Urothelium cell line (cell line): ENCODE data around the gene FBF1.
"Not testable (repeated sequence)": the region's sequence is repeated elsewhere in the genome, so short reads cannot be mapped to it uniquely, and the experiment has no call there.

Source experiments
- DNase-seq: peaks from one replicate; pipeline ENCODE4 v3.0.0; 2011; ENCODE audit warnings: low spot score, mixed read lengths
- FAIRE-seq: peaks from 2 replicates; lab custom pipeline; 2011; peaks lifted over from hg19 to GRCh38; lab: Jason Lieb, UNC

Gene FBF1

DNA sequence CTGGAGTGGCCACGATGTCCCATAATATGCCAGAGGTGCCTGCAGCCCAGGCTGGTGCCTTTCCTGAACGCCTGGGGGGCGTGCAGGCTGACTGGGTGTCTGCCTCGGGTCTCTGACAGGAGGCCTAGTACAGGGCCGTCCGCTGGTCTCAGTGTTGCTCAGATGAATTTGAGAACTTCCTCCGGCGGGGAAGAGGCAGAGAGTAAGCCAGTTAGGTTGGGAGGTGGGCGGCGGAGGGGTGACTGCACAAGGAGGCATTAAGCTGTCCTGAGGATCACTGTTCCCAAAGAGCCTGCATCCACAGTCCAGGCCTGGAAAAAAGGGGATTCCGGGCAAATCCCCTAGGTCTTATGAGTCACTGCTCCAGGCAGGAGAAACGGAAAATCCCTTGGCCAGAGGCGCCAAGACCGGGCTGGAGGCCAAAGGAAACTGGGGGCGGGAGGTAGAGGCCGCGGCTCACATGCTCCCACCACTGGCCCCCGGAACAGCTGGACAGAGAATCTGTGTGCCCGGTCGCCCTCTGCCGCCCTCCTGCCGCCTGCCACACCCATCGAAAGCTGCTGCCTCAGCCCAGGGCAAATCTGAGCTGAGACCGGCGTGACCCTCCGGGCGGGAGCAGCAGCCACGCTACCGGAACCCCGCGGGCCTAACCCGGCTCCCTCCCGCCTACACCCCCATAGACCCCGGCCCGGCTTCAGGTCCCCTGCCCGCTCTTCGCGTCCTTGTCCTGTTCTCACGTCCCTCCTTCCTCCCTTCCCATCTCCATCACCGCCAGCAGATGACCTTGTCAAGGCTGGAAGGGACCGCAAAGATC is 63.7 kb downstream of the FBF1 start:
- no peak for FAIRE-seq

DNA sequence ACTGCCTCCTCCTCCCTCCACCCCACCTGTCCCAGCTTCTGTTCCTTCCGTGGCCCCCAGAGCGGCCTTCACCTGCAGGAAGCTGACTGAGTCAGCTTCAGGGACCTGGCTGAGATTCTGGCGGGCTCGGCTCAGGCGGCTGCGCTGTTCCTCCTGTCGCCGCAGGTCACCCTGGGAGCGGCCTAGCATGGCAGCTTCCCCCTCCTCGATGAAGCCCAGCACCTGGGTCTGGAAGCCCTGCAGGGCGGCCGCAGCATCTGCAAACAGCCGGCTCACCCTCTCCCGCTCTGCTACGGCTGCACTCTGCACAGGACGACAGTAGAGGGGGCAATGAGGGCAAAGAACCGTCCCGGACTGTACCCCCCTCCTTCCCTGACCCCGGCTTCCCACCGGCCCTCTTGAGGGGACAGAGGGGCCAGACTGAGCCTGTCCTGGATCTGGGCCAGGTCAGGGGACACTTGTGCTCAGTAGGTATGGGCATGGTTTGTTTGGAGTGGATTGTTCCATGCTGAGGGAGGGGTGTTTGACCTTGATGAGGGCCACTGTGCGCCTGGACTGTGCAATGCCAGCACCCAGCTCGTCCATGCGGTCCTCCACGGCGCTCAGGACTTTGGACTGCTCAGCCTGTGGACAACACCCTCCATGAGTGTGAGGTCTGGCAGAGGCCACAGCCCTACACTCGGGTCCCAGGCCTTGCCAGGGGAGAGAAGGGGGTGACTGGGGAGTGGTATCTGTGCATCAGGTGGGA is 64.5 kb downstream of the FBF1 start:
- DNase-seq, result peak; percentile 78
- no peak for FAIRE-seq

More for the DNA sequence above, 63.7 kb downstream of the FBF1 start:
- DNase-seq, result peak; percentile 79

DNA sequence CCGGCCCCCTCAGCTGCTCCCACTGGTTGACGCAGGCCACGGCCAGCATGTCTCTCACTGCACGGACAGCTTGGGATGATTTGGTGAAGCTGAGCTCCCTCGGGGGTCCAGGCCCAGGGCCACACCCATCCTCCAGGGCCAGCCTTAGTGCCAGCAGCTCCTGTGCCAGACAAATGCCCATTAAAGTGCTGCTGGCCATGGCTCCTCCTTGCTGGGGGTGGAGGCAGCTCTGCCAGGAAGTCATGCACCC is 65.0 kb downstream of the FBF1 start:
- DNase-seq (no peak), FAIRE-seq (no peak)

DNA sequence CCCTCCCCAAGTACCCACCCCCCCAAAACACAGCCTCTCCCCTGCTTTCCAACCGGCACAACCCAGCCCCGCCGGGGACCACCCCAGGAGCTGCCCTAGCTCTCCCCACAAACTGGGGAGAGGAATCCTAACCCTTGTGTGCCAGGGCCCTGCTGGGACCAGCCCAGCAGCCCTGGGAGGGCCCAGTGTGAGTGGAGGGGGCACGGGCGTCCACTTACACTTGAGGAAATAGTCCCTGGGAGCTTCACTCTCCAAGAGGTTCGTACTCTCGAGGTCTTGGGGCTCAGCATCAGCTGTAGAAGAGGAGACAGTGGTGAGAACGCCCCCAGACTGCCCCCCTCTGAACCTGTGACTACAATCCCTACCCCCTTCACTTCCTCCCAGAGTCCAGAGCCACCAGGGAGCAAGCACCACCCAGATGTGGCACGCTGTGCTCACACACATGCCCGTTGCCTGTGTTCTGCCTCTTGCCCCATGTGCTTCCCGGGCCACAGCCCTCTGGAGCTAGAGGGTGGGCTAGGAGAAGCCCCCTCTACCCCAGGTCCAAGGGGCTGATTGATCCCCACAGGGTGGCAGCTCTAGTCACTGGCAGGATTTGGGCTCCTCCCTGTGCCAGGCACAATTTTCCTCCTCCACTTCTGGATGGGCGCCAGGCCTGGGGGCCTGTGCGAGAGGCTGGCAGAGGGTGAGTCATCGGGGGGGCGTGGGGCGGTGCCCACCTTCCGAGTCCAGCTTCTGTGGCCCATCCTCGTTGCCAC is 65.5 kb downstream of the FBF1 start:
- FAIRE-seq (no peak), DNase-seq (peak; percentile 50)

DNA sequence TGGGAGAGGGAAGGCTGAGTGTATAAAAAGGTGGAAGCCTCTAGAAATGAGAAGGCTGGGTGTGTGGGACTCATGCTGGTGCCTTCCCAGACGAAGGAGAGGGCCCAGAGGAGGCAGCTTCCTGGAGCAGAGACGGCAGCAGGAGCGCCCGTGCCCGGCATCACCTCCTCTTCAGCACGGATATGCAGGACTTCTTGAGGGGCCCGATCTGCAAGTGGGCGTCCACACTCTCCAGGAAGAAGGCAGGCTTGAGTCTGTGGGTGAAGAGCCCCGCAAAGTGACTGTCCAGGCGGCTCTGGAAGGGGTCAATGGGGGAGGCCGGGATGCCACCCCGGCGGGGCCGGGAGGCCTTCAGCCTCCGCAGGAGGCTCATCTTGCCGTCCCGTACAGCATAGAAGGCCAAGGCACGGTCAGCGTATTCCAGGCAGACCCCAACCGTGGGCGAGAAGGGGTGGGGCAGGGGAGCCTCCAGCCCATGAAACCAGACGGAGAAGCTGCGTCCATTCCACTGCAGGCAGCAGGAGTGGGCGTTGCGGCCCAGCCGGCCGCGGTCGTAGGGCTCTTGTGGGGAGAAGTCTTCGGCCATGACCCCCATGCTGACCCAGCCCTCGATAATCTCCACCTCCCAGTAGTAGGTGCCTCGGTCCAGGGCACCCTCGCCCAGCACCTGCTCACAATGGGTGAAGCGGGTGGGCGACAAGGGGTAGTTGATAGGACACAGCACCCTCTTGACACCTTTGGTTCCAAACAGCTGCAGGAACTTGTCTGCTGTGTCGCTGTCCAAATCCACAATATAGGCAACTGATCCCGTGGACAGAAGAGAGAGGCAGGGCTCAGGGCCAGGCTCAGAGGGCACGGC is 66.3 kb downstream of the FBF1 start:
- no peak for DNase-seq
- FAIRE-seq, result no peak

DNA sequence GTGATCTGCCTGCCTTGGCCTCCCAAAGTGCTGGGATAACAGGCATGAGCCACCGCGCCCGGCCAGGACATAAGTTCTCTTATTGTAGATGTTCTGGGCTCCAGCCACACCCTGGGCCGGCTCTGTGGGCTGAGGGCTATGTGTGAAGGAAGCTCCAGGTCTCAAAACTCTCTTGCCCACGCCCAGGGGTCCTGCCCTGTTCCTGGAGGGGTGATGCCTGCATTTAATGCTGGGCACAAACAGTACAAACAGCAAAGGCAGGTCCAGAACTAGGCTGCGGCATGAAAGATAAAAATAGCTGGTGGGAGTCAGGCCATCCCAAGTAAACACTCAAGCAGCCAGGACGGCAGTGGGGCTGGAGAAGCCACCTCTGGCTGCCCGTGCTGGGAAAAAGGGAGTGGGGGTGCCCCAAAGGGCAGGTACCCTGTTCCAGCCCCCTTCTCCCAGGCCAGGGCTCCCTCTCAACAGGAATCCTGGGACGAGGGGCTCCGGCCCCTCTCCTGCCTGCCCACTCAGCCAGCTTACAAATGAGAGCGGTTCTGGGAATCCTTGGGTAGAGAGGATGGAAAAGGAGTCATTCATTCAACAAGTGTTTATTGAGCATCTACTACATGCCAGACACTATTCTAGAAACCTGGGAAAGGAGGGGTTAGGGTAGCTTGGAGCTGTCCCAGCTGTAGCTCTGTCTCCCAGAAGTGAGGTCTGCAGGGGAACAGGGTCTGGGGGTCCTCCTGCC is 67.1 kb downstream of the FBF1 start:
- no peak for FAIRE-seq
- DNase-seq, result no peak

DNA sequence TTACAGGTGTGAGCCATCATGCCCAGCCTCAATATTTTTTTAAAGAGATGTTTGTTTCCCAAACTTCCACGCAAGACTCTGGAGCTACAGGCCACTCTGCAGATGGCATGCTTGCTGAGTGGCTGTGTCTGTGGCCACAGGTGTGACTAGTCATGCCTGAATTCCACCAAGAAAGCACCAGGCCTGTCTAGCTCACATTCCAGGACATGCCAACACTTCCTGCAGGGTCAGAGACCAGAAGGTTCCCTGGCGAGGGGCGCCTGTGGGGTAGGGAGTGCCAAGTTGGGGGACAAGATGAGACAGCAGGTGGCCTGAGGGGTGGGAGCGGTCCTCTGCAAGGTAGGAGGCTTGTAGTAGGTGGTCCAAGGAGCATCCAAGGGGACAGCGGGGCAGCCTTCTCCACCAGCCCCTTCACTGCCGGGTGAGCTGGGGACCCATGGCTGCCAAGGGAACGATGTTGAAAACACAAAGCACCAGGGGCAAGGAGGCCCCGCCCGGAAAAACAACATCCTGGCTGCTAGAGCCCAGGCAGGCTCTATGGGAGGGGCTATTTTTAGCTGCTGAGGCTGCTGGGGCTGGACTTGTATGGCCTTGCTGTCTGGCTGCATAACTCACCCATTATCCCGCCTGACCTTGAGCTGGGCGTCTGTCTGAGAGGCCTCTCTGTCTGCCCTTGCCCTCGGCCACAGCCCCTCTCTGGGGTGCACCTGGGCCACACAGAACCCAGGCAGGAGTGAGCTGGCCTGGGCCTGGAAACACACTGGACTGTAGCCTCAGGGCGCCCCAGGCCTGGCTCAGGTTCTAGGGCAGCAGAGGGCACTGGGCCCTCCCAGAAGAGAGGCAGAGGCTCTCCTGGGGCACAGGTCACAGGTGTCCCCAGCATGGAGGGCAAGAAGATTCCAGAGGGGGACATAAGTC is 68.1 kb downstream of the FBF1 start:
- DNase-seq, result peak; percentile 87
- FAIRE-seq, result no peak

DNA sequence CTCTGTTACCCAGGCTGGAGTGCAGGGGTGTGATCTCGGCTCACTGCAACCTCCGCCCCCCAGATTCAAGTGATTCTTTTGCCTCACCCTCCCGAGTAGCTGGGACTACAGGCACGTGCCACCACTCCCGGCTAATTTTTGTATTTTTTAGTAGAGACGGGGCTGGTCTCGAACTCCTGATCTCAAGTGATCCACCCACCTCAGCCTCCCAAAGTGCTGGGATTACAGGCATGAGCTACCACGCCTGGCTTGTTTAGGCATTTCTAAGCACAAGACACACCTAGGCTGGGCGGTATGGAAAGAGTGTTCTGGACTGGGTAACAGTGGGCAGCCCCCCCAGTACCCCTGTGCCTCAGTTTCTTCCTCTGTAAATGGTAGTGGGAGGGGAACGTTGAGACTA is 70.6 kb downstream of the FBF1 start:
- not testable (repeated sequence) for DNase-seq, FAIRE-seq

DNA sequence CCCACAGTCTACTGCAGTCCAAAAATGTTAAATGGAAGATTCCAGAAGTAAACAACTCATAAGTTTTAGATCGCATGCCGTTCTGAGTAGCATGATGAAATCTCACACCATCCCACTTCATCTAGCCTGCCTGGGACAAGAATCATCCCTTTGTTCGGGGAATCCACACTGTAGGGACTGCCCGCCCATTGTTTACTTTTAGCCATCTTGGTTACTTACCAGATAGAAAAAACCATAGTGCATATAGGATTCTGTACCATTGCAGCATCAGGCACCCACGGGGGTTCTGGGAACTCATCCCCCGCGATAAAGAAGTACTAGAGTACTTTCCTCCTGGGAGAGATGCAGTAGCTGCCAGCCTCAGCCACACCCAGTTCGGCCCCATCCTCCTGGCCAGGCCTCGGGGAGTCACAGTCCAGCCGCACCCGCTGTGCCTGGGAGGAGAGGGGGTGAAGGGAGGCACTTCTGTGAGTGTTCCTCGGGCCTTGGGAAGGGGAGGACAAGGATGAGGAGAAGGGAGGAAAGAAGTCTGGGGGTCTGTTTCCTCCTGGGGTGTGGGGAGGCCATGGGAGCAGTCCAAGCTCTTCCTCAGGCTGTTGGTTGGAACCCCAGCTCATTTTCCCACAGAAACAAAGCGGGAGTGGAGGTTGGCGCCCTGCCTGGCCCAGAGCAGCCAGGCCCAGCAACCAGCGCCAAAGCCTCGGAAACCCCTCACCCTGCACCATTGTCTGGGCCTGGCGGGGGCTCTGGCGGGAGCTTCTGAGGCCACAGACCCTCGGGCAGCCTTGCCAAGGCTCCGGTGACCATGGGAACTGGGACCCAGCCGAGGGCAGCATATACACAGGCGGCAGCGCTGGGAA is 71.3 kb downstream of the FBF1 start:
- FAIRE-seq (peak; percentile 40), DNase-seq (peak; percentile 53)

DNA sequence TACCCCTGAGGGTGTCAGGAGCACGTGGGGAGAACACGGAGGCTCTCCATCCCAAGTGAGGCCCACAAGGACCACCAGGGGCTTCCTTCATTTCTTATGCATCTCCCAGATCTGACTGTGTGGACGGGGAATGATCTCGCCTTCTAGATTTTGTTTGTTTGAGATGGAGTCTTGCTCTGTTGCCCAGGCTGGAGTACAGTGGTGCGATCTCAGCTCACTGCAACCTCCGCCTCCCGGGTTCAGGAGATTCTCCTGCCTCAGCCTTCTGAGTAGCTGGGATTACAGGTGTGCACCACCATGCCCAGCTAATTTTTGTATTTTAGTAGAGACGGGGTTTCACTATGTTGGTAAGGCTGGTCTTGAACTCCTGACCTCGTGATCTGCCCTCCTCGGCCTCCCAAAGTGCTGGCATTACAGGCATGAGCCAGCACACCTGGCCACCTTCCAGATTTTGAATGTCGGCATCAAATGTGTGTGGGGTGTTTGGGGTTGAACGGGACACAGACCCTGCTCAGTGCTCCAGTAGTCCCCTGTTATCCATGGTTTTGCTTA is 72.0 kb downstream of the FBF1 start:
- FAIRE-seq, DNase-seq: not testable (repeated sequence)

DNA sequence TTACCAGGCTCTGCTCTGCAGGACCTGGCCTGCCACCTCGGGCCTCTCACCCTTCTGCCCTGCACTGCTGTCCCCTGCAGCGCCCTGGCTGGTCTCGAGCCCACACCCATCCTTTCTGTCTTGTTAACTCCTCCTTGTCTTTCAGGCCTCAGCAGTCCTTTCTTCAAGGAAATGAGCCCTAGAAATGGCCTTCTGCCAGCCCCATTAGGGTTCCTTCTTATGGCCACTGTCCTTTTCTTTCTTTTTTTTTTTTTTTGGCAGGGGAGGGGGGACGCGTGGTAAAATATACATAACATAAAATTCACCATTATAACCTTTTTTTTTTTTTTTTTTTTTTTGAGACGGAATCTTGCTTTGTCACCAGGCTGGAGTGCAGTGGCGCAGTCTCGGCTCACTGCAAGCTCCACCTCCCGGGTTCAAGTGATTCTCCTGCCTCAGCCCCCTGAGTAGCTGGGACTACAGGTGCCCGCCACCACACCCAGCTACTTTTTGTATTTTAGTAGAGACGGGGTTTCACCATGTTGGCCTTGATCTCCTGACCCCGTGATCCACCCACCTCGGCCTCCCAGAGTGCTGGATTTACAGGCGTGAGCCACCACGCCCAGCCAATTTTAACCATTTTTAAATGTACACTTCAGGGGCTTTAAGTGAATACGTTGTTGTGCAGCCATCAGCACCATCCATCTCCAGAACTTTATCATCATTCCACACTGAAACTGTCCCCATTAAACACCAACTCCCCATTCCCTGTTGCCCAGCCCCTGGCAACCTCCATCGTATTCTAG is 75.2 kb downstream of the FBF1 start:
- not testable (repeated sequence) for FAIRE-seq, DNase-seq

DNA sequence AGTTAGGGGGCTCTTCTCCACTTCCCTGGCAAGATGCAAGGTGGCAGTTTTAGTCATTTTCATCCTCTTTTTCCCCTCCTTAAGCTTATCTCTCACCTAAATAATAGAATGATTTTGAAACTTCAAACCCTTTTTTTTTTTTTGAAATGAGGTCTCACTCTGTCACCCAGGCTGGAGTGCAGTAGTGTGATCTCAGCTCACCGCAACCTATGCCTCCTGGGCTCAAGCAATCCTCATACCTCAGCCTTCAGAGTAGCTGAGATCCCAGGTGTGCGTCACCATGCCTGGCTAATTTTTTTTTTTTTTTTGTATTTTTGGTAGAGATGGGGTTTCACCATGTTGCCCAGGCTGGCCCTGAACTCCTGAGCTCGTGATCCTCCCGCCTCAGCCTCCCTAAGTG is 76.0 kb downstream of the FBF1 start:
- not testable (repeated sequence) for FAIRE-seq, DNase-seq

DNA sequence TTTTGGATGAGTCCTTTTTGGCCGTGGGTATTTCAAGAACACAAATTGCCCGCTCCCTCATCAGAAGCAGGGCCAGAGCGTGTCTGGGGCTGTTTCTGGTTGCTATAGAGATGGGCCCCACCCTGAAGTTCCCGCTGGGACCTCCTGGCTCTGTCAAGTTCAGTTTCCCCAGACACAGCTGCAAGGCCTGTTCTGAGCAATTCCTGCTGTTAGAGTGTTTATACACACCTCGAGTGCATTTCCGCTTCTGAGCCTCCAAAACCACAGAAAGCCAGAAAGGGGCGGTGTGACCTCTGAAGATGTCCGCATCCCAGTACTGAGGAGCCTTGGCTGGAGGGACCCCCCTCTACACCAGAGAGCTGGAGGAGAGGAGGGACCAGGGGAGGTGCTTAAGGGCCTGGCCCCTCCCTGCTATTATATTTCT is 76.4 kb downstream of the FBF1 start:
- no peak for FAIRE-seq
- no peak for DNase-seq

DNA sequence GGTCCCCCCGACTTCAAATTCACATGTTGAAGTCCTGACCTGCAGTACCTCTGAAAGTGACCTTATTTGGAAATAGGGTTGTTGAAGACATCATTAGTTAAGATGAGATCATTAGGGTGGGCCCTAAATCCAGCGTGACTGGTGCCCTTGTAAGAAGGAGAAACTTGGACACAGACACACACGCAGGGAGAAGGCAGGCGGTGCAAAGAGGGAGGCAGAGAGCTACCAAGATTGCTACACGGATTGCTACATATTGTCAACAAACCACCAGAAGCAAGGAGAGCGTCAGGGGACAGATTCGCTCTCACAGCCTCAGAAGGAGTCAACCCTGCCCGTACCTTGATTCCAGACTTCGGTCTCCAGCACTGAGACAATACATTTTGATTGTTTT is 78.9 kb downstream of the FBF1 start:
- FAIRE-seq (no peak), DNase-seq (no peak)
